Fibroblast of villous mesenchyme (primary cell): Measurements from ENCODE around the gene OLFML3. TPM values are rescaled to one million over a fixed set of nuclear protein-coding genes. Genes with fewer than 3 reads are reported as not detected.

Experiments used
- DNase-seq: peaks from one replicate; pipeline ENCODE4 v3.0.0-alpha.2; 2010; ENCODE audit warnings: low read depth
- H3K4me3 ChIP-seq: 2 replicates; pipeline ENCODE4 v1.5.1; 2011; ENCODE audit warnings: low read depth, mild to moderate bottlenecking, low read length
- total RNA-seq: library from RNA; depleted of rRNA; stranded (reverse); fragments of >200 nt; gene quantifications from 2 replicates; pipeline ENCODE4 v1.2.3, GENCODE V29; 2012
- TF ChIP-seq, protein P1 (sequence below): IDR thresholded peaks from 2 replicates; pipeline ENCODE4 v1.5.1; 2012; ENCODE audit warnings: low read depth, mild to moderate bottlenecking, low read length; ENCODE audit not compliant: insufficient read depth

Gene OLFML3
- total RNA-seq, 1 donor, result 107 TPM

DNA sequence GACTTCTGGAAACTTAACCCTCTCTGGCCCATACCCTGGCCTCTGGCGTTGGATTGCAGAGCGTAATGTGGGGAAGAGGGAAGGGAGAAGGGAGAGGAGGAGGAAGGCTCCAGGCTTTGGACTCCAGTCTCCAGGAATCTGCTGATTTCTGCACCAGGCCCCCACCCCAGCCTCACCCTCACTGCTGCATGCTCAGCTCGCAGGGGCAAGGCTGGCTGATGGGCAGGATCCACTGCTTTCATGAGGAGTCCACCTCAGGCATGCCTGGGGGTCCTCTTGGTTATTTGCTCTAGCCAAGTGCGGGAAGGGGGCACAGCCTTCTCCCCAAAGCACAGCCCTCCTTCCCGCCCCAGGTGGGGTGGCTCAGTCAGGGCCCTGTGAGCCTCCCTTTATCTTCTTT lies 3.7 kb downstream of the OLFML3 start:
- peak overlapping the region; percentile 48 for H3K4me3 ChIP-seq
- no peak for DNase-seq
- TF ChIP-seq, protein P1, sequence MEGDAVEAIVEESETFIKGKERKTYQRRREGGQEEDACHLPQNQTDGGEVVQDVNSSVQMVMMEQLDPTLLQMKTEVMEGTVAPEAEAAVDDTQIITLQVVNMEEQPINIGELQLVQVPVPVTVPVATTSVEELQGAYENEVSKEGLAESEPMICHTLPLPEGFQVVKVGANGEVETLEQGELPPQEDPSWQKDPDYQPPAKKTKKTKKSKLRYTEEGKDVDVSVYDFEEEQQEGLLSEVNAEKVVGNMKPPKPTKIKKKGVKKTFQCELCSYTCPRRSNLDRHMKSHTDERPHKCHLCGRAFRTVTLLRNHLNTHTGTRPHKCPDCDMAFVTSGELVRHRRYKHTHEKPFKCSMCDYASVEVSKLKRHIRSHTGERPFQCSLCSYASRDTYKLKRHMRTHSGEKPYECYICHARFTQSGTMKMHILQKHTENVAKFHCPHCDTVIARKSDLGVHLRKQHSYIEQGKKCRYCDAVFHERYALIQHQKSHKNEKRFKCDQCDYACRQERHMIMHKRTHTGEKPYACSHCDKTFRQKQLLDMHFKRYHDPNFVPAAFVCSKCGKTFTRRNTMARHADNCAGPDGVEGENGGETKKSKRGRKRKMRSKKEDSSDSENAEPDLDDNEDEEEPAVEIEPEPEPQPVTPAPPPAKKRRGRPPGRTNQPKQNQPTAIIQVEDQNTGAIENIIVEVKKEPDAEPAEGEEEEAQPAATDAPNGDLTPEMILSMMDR, result no peak

DNA sequence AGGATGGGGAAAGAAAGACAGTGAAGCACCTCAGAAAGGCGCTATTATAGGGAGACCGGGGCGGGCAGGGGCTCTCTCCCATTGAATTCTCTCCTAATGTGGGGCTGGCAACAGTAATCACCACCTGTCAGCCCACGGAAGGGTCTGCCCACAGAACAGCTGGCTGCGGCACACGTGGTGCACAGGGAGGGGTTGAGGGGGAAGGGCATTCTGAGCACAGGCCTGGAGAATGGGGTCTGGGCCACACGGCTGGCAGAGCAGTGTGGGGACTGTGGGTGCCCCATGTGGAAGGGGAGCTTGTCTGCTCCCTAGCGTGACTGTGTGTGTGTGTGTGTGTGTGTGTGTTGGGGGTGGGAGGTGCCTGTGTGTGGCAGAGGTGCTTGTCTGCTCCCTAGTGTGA lies 4.1 kb downstream of the OLFML3 start:
- peak overlapping the region; percentile 48 for H3K4me3 ChIP-seq
- TF ChIP-seq, protein P1, result no peak
- DNase-seq, result no peak

DNA sequence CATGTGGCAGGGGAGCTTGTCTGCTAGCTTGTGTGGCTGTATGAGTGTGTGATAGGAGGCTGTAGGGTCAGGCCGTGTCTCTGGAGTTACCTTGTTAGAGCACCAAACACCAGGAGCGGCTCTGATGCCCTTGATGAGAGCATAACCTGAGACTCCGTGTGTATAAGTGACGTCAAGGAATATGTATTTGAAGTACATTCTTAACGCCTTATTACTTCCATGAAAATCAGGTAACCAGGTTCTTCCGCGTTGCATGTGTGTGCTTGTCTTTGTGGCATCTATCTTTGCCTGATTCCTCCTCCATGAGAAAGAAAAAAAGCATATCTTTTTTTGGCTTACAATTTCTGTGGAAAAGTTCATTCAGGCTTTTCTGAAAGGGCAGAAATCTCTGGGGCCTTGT lies 4.6 kb downstream of the OLFML3 start:
- TF ChIP-seq, protein P1, result no peak
- no peak for DNase-seq
- no peak overlapping the region for H3K4me3 ChIP-seq

DNA sequence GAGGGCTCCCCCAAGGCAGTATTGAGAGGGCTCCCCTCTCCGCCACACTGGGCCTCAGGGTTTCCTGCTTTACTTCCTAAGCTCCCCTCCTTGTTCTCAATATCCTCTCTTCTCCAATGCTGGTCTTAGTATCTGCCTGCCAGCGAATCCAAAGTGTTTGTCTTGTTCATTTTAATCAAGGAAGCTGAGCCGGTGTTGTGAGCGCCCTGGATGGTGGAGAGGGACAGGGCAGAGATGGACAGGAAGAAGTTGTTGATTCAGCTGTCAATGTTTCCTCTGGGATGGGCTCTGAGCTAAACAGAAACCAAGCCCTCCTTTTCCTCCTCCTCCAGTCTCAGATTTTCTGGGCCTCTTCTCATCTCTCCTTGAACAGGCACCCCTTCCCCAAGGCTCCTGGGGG lies 5.4 kb downstream of the OLFML3 start:
- no peak overlapping the region for H3K4me3 ChIP-seq
- TF ChIP-seq, protein P1, result no peak
- no peak for DNase-seq

DNA sequence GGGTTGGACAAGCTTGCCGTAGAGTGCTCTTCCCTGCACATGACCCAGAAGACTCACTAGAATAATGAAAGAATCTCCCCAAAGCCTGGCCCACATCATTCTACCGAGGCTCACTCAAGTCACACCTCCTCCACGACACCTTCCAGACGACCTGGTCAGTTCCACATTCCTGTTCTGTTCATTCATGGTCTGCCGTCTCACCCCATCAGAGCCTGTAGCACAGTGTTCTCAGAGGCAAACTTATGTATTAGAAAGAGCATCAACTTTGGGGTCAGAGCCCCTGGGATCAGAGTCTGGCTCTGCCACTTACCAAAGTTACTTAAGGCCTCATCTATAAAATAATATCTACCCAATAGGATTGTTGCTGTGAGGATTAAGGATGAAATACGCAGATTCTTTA lies 7.5 kb downstream of the OLFML3 start:
- no peak for DNase-seq
- no peak overlapping the region for H3K4me3 ChIP-seq
- TF ChIP-seq, protein P1, result no peak

DNA sequence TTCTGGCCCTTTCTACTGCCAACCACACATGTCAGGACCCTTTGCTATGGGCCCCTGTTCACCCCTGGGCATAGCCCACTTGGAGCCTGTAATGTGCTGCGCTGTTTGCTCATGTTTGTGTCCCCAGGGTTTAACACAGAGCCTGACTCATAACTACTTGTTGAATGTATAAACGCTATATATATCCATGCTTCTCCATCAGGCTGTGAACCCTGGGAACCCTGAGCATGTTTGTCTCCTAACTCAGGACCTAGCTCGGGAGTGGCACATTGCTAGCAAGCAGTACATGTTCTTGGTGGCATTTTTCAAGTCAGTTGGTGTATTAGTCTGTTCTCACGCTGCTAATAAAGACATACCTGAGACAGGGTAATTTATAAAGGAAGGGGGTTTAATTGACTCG lies 8.0 kb downstream of the OLFML3 start:
- H3K4me3 ChIP-seq, result no peak overlapping the region
- DNase-seq, result no peak

DNA sequence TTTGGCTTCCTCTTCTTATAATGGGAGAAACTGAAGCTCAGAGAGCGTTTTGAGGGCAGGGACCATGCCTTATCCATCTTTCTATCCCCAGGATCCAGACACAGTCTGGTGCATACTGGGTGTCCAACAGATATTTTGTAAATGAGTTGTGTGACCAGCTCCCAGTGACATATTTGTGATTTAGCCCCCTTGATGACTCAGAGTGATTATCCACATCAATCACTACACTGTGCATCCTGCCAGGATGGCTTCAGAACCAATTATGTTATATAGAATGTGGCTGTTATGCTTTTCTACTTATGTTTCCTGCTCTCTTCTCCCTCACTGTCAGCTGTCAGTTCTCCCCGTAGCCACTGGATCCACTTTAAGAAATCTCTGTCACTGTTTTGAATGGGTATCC lies 11.3 kb downstream of the OLFML3 start:
- H3K4me3 ChIP-seq, result no peak overlapping the region
- TF ChIP-seq, protein P1, result no peak
- no peak for DNase-seq

More for the DNA sequence above, 8.0 kb downstream of the OLFML3 start:
- TF ChIP-seq, protein P1, result no peak
